Measurements from ENCODE around the gene BRD3.

The BRD3 gene

DNA sequence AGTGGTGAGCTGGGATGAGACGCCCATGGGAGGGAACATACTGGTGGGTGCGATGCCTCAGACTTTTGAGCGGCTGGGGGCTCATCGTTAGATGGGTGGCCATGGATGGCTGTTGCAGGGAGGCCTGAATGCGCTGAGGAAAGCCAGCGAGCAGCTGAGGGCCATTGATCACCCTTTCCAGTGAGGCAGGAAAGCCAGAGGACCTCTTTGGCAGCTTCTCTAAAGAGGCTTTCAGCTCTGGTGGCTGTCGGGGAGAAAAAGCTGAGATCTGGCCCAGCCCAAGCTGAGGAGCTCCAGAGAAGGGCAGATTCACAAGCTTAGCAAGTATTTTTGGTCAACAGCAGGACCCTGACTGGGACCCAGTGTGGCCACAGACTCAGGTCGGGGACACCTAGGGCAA is 62.4 kb downstream of the BRD3 start:
- TF ChIP-seq, protein P1, sequence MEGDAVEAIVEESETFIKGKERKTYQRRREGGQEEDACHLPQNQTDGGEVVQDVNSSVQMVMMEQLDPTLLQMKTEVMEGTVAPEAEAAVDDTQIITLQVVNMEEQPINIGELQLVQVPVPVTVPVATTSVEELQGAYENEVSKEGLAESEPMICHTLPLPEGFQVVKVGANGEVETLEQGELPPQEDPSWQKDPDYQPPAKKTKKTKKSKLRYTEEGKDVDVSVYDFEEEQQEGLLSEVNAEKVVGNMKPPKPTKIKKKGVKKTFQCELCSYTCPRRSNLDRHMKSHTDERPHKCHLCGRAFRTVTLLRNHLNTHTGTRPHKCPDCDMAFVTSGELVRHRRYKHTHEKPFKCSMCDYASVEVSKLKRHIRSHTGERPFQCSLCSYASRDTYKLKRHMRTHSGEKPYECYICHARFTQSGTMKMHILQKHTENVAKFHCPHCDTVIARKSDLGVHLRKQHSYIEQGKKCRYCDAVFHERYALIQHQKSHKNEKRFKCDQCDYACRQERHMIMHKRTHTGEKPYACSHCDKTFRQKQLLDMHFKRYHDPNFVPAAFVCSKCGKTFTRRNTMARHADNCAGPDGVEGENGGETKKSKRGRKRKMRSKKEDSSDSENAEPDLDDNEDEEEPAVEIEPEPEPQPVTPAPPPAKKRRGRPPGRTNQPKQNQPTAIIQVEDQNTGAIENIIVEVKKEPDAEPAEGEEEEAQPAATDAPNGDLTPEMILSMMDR (IDR thresholded peaks at IDR 0.05), result no peak

- TF ChIP-seq, protein P1 (IDR thresholded peaks at IDR 0.05), result no peak
Observed at GRCh38 chr9:134004881-134005280, 62.9 kb downstream of the BRD3 start.

DNA sequence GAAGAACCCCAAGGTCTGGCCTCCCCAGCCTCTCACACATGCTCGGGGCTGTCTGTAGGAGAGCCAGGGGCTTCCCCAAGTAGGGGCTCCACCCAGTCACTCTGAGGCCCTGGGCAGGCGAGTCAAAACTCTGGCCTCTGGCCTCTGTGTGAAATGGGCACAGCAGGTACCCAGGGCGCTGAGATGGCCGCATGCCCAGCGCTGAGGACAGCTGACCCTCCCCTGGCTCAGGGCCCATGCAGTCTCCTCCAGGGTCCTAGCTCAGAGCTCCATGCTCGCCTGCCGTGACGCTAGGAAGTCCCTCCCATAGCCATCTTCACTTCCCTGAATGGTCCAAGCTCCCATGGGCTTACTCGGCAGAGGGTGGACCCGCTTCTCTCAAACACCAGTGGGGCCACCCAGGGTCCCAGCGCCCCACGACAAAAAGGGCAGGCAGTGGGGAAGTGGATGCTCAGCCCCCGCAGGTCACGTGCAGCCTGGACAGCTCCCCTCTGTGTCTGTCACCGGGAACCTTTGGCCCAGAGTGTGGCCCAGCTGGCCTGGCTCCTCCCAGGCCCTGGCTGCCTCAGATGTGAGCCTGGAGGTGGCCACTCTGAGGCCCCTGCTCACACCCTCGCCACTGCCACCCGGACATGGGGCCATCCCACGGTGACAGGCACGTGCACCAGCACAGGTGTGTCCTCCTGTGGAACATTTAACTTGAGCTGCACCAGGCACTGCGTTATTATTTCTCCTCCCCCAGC is 63.5 kb downstream of the BRD3 start:
- TF ChIP-seq, protein P1 (IDR thresholded peaks at IDR 0.05), result no peak

- TF ChIP-seq, protein P1 (IDR thresholded peaks at IDR 0.05), result no peak
Observed at GRCh38 chr9:134003237-134003636, 64.6 kb downstream of the BRD3 start.

- TF ChIP-seq, protein P1 (IDR thresholded peaks at IDR 0.05), result no peak
Observed at GRCh38 chr9:134002796-134003195, 65.0 kb downstream of the BRD3 start.

DNA sequence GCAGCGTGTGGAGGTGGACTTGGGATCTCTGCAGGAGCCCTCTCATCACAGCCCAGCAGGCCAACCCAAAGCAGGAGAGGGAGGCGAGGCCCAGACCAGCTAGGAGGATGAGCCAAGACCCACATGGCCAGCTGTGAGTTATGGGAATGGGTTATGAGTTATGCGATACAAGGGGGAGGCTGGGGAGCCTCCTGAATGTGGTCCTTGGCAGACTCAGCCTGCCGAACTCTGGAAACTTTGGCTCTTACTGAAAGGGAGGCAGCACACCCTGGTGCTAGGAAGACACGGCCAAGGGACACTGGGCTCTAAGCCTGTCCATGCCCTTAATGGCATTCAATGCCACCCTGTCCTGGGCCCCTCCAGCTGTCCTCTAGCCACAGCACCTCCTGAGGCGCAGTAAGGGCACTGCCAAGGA is 68.0 kb downstream of the BRD3 start:
- TF ChIP-seq, protein P1 (IDR thresholded peaks at IDR 0.05), result no peak

- TF ChIP-seq, protein P1 (IDR thresholded peaks at IDR 0.05), result no peak
Observed at GRCh38 chr9:133998915-133999595, 68.8 kb downstream of the BRD3 start.
